HFFc6 (cell line): ENCODE results near the gene SIK3. TPM values are rescaled to one million over a fixed set of nuclear protein-coding genes. Genes with fewer than 3 reads are reported as not detected.
A peak's percentile ranks its signal among the peaks of the same experiment; 100 is the strongest.

Experiments
- DNase-seq: peaks from one replicate; pipeline ENCODE4 v3.0.0-alpha.2; 2018
- H3K27ac Mint-ChIP-seq: 2 replicates; pipeline ENCODE4 v1.8.0; 2020; ENCODE audit warnings: mild to moderate bottlenecking, mixed read lengths
- H3K27me3 Mint-ChIP-seq: 2 replicates; pipeline ENCODE4 v1.8.0; 2021; ENCODE audit warnings: mild to moderate bottlenecking, moderate library complexity, mixed read lengths; ENCODE audit not compliant: insufficient read depth
- H3K36me3 Mint-ChIP-seq: 2 replicates; pipeline ENCODE4 v1.8.0; 2021; ENCODE audit warnings: low read depth, mixed read lengths
- H3K4me1 Mint-ChIP-seq: 2 replicates; pipeline ENCODE4 v1.8.0; 2020; ENCODE audit warnings: low read depth, mixed read lengths
- H3K4me3 Mint-ChIP-seq: 2 replicates; pipeline ENCODE4 v1.8.0; 2020; ENCODE audit warnings: mild to moderate bottlenecking, moderate library complexity, mixed read lengths
- H3K9me3 Mint-ChIP-seq: 2 replicates; pipeline ENCODE4 v1.8.0; 2020; ENCODE audit warnings: mild to moderate bottlenecking, mixed read lengths
- total RNA-seq, 6 experiments: library from RNA; stranded (reverse); fragmentation: NEBNext Ultra II Directional; extraction: Animal tissue kit (Norgen Biotek cat#: 25700); gene quantifications; 2 replicates in 1 of 6; 3 replicates in 5 of 6; pipeline ENCODE4 v1.2.3, GENCODE V29; 2021
- TF ChIP-seq, protein P1 (sequence below): fragments of 200-600 bp; sonication (generic); IDR thresholded peaks from 2 replicates; pipeline ENCODE4 v1.5.0; 2021; ENCODE audit warnings: antibody characterized with exemption, mild to moderate bottlenecking

Gene SIK3
- total RNA-seq, 6 experiments from 2014 or later = 15.6 to 23.3 (median 19.9) TPM

DNA sequence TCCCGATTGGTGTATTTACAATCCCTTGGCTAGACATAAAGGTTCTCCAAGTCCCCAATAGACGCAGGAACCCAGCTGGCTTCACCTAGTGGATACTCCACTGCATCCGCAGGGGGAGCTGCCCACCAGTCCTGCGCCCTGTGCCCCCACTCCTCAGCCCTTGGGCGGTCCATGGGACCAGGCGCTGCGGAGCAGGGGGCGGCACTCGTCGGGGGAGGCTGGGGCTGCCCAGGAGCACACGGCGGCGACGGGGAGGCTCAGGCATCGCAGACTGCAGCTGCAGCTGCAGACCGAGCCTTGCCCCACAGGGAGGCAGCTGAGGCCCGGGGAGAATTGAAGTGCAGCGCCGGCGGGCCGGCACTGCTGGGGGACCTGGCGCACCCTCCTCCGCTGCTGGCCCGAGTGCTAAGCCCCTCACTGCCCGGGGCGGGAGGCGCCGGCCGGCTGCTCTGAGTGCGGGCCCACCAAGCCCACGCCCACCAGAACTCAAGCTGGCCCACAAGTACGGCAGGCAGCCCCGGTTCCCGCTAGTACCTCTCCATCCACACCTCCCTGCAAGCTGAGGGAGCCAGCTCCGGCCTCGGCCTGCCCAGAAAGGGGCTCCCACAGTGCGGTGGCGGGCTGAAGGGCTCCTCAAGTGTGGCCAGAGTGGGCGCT, 12.2 kb upstream of the SIK3 start:
- peaks cover 6% of the 10 kb centered on the region; the same call in 1 of the 2 replicates for H3K9me3 Mint-ChIP-seq
- H3K27me3 Mint-ChIP-seq = peaks cover 1% of the 10 kb centered on the region; the same call in 1 of the 2 replicates
- peaks cover 7% of the 10 kb centered on the region; the same call in 1 of the 2 replicates for H3K4me1 Mint-ChIP-seq
- TF ChIP-seq, protein P1, sequence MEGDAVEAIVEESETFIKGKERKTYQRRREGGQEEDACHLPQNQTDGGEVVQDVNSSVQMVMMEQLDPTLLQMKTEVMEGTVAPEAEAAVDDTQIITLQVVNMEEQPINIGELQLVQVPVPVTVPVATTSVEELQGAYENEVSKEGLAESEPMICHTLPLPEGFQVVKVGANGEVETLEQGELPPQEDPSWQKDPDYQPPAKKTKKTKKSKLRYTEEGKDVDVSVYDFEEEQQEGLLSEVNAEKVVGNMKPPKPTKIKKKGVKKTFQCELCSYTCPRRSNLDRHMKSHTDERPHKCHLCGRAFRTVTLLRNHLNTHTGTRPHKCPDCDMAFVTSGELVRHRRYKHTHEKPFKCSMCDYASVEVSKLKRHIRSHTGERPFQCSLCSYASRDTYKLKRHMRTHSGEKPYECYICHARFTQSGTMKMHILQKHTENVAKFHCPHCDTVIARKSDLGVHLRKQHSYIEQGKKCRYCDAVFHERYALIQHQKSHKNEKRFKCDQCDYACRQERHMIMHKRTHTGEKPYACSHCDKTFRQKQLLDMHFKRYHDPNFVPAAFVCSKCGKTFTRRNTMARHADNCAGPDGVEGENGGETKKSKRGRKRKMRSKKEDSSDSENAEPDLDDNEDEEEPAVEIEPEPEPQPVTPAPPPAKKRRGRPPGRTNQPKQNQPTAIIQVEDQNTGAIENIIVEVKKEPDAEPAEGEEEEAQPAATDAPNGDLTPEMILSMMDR = no peak
- no peaks in the 10 kb centered on the region for H3K36me3 Mint-ChIP-seq
- no peak overlapping the region for H3K4me3 Mint-ChIP-seq
- H3K27ac Mint-ChIP-seq = no peak overlapping the region
- DNase-seq = no peak

DNA sequence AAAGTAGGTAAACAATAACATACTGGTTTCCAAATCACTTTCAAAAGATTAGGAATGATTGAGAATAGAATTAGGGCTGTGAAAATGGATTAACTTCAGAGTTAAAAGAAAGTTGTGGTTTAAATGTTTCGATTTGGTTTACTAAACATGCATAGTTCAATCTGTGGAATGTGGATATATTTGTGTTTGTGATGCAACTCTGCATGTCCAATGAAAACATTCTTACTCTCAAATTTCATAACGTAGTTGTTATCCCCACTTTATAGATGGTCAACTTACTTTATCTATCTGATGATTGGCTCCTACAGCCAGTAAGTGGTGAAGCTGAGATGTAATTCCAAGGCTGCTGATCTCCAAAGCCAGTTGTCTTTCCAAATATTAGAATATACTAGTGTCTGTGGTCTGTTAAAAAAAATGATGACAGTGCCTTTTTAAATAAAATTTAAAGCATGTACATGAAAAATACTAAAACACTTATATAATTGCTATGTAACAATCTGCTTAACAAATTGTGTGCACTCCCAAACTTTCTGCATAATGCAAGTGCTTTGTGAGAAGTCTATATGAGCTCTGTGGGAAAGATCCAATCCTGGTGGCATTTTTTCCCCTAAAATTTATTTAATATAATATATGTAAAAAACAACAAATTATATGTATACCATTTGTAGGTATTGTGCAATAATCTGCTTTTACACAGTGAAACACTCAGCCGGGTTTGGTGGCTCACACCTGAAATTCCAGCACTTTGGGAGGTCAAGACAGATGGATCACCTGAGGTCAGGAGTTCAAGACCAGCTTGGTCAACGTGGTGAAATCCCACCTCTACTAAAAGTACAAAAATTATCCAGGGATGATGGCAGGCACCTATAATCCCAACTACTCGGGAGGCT, 9.7 kb upstream of the SIK3 start:
- H3K4me1 Mint-ChIP-seq = peaks cover 7% of the 10 kb centered on the region; the same call in 1 of the 2 replicates
- no peak overlapping the region for H3K27ac Mint-ChIP-seq
- H3K36me3 Mint-ChIP-seq = no peaks in the 10 kb centered on the region
- peak; percentile 29 for DNase-seq
- peaks cover 6% of the 10 kb centered on the region; the same call in 1 of the 2 replicates for H3K9me3 Mint-ChIP-seq
- H3K27me3 Mint-ChIP-seq = peaks cover 1% of the 10 kb centered on the region; the same call in 1 of the 2 replicates
- TF ChIP-seq, protein P1 = no peak
- H3K4me3 Mint-ChIP-seq = no peak overlapping the region

DNA sequence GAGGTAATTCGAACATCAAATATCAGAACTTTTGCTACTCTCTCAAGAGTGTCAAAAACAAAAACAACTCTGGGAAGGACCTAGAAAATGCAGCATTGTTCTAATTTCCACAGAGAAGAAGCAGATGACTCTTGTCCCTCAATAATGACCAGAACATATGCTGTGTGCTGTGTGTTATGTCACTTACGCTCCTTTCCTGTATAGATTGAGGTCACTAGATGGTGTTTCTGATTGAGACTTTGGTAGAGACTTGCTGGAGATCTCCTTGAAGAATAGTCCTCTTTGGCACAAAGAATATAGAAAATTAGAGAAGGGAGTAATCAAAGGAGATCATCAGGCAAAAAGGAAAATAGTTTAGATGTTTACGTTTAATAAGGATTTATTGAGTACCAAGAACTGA, 2.3 kb upstream of the SIK3 start:
- TF ChIP-seq, protein P1 = no peak
- H3K27ac Mint-ChIP-seq = no peak overlapping the region
- no peaks in the 10 kb centered on the region for H3K36me3 Mint-ChIP-seq
- peaks cover 33% of the 10 kb centered on the region for H3K4me1 Mint-ChIP-seq
- H3K27me3 Mint-ChIP-seq = peaks cover 2% of the 10 kb centered on the region; the same call in 1 of the 2 replicates
- no peak for DNase-seq
- no peak overlapping the region for H3K4me3 Mint-ChIP-seq
- H3K9me3 Mint-ChIP-seq = no peaks in the 10 kb centered on the region

DNA sequence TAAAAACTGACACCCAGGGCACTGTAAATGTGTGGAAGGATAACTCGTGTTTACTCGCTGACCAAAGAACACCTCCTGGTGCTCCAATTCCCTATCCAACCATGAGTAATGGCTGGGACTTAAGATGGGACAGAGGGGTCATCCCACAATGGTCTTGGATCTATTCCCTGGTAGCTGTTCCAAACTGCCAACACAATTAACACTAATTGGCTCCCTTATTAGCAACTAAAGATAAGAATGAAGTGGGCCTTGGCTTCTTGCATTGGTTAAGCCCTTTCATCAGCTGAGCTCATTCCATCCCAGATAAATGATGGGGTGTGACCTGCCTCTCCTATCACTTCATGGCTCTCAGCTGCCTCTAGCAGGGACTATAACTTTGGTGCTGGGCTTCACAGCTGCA, 1.5 kb upstream of the SIK3 start:
- DNase-seq = no peak
- peaks cover 42% of the 10 kb centered on the region for H3K4me1 Mint-ChIP-seq
- H3K27ac Mint-ChIP-seq = peak overlapping the region; percentile 98
- no peaks in the 10 kb centered on the region for H3K9me3 Mint-ChIP-seq
- H3K36me3 Mint-ChIP-seq = no peaks in the 10 kb centered on the region
- TF ChIP-seq, protein P1 = no peak
- H3K4me3 Mint-ChIP-seq = peak overlapping the region; percentile 91
- peaks cover 2% of the 10 kb centered on the region; the same call in 1 of the 2 replicates for H3K27me3 Mint-ChIP-seq

DNA sequence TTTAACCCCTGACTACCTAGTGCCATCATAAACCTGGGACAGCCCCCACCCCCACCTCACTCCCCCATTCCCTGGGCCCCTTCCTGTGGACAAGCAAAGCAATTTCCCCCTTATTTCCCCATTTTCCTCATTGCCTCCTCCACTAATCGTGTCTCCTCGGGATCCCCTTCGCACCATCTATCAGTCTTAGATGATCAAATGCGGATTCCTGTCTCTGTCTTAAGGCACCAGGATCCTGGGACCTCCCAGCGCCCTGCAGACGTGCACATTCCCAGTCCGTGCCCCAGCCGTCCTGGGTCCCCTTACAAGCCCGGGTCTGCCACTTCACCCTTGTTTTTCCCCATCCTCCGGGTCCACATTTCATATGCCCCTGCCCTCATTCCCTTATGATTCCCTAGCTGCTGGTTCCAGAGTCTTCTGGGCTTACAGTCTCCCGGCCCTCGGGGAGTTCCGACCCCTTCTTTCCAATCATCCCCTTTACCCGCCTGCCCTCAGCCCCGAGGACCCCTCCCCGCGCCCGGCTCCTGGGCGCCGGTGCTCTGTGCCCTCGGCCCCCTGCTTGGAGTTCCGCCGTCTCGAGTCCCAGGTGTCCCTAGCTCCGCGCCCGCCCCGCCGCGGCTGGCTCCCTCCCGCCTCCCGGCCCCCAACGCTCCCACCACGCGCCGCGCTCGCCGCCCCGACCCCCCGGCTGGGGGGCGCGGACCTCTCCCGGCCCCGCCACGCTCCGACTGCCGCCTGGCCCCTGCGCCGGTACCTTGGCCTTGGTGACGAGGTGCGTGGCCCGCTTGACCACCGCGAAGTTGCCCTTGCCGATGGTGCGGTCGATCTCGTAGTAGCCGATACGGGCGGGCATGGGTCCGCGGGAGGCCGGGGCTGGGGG, 599 bp downstream of the SIK3 start:
- H3K9me3 Mint-ChIP-seq = no peaks in the 10 kb centered on the region
- H3K27me3 Mint-ChIP-seq = peaks cover 2% of the 10 kb centered on the region; the same call in 1 of the 2 replicates
- DNase-seq = no peak
- H3K4me1 Mint-ChIP-seq = peaks cover 49% of the 10 kb centered on the region
- TF ChIP-seq, protein P1 = no peak
- peak overlapping the region; percentile 94 for H3K4me3 Mint-ChIP-seq
- peak overlapping the region; percentile 94 for H3K27ac Mint-ChIP-seq
- H3K36me3 Mint-ChIP-seq = no peaks in the 10 kb centered on the region
